Neural cell (in vitro differentiated cells): ENCODE data around the gene CEACAM21.

Experiments used
- EP300 ChIP-seq: fragments of 450-650 bp; conservative IDR thresholded peaks from 2 replicates; pipeline ENCODE4 v1.6.1; 2014; ENCODE audit warnings: antibody characterized with exemption, mild to moderate bottlenecking, moderate library complexity; ENCODE audit not compliant: poor library complexity, severe bottlenecking
- EZH2 ChIP-seq: fragments of 200-600, 300-800 bp; shearing (Covaris generic), sonication (generic); IDR thresholded peaks from 2 replicates; pipeline ENCODE4 v1.6.1; 2014; ENCODE audit warnings: antibody characterized with exemption, low read length, borderline replicate concordance, mild to moderate bottlenecking; ENCODE audit not compliant: insufficient read depth, poor library complexity, severe bottlenecking
- POLR2AphosphoS5 ChIP-seq: IDR thresholded peaks from 2 replicates; pipeline ENCODE4 v1.6.1; 2012
- RAD21 ChIP-seq: fragments of 450-650 bp; conservative IDR thresholded peaks from 2 replicates; pipeline ENCODE4 v1.6.1; 2014; ENCODE audit warnings: antibody characterized with exemption, mild to moderate bottlenecking, moderate library complexity
- SMC3 ChIP-seq: fragments of 450-650 bp; conservative IDR thresholded peaks from 2 replicates; pipeline ENCODE4 v1.6.1; 2014; ENCODE audit warnings: antibody characterized with exemption, mild to moderate bottlenecking, moderate library complexity; ENCODE audit not compliant: poor library complexity
- TAF1 ChIP-seq: IDR thresholded peaks from 2 replicates; pipeline ENCODE4 v1.6.1; 2012; ENCODE audit warnings: low read depth
- TF ChIP-seq, protein P1 (sequence below): fragments of 450-650 bp; IDR thresholded peaks from 2 replicates; pipeline ENCODE4 v1.5.1; 2014; ENCODE audit warnings: antibody characterized with exemption, mild to moderate bottlenecking, moderate library complexity; ENCODE audit not compliant: poor library complexity, severe bottlenecking
- TF ChIP-seq, protein P2 (sequence below): IDR thresholded peaks from 2 replicates; pipeline ENCODE4 v1.6.1; 2012; ENCODE audit warnings: borderline replicate concordance

DNA sequence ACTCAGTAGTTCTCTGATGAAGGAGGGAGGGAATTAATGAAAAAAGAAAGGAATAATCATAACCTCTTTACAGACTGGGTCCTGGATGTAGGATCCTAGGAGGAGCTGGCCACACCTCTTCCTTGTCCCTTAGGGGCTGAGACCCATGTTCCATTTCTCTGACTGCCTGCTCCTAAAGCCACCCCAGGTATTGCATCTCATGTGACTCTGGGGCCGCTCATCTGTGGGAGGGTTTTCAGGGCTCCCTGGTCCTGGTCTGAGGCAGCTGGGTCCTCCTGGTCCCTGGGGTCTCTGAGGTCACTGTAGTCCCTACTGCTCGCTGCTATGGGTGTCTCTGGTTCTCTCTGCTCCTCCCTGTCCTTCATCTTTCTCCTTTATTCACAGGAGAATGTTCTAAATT, 2.9 kb downstream of the CEACAM21 start:
- TF ChIP-seq, protein P1, sequence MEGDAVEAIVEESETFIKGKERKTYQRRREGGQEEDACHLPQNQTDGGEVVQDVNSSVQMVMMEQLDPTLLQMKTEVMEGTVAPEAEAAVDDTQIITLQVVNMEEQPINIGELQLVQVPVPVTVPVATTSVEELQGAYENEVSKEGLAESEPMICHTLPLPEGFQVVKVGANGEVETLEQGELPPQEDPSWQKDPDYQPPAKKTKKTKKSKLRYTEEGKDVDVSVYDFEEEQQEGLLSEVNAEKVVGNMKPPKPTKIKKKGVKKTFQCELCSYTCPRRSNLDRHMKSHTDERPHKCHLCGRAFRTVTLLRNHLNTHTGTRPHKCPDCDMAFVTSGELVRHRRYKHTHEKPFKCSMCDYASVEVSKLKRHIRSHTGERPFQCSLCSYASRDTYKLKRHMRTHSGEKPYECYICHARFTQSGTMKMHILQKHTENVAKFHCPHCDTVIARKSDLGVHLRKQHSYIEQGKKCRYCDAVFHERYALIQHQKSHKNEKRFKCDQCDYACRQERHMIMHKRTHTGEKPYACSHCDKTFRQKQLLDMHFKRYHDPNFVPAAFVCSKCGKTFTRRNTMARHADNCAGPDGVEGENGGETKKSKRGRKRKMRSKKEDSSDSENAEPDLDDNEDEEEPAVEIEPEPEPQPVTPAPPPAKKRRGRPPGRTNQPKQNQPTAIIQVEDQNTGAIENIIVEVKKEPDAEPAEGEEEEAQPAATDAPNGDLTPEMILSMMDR: no peak
- TF ChIP-seq, protein P2, sequence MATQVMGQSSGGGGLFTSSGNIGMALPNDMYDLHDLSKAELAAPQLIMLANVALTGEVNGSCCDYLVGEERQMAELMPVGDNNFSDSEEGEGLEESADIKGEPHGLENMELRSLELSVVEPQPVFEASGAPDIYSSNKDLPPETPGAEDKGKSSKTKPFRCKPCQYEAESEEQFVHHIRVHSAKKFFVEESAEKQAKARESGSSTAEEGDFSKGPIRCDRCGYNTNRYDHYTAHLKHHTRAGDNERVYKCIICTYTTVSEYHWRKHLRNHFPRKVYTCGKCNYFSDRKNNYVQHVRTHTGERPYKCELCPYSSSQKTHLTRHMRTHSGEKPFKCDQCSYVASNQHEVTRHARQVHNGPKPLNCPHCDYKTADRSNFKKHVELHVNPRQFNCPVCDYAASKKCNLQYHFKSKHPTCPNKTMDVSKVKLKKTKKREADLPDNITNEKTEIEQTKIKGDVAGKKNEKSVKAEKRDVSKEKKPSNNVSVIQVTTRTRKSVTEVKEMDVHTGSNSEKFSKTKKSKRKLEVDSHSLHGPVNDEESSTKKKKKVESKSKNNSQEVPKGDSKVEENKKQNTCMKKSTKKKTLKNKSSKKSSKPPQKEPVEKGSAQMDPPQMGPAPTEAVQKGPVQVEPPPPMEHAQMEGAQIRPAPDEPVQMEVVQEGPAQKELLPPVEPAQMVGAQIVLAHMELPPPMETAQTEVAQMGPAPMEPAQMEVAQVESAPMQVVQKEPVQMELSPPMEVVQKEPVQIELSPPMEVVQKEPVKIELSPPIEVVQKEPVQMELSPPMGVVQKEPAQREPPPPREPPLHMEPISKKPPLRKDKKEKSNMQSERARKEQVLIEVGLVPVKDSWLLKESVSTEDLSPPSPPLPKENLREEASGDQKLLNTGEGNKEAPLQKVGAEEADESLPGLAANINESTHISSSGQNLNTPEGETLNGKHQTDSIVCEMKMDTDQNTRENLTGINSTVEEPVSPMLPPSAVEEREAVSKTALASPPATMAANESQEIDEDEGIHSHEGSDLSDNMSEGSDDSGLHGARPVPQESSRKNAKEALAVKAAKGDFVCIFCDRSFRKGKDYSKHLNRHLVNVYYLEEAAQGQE: no peak
- TF ChIP-seq POLR2AphosphoS5 (no peak), EZH2 (no peak), SMC3 (no peak), RAD21 (no peak), EP300 (no peak), TAF1 (no peak)
